Measurements from ENCODE around the gene GUCA2A.

- no peak for TF ChIP-seq CTCF (IDR thresholded peaks at IDR 0.05)
- TF ChIP-seq POLR2A (IDR thresholded peaks at IDR 0.05): no peak
- no peak for TF ChIP-seq POLR2AphosphoS5 (IDR thresholded peaks at IDR 0.05)
- TF ChIP-seq EP300 (IDR thresholded peaks at IDR 0.05): no peak
Measured at GRCh38 chr1:42175314-42176054, 10.9 kb upstream of the GUCA2A start.
